ENCODE measurements around the gene DIAPH1.

GRCh38 chr5:141475625-141476131, 143.1 kb downstream of the DIAPH1 start, which contains the start of gene PCDHGC3:
- no peak for TF ChIP-seq PATZ1 (tag by site-specific recombination; IDR thresholded peaks at IDR 0.05)
- no peak for TF ChIP-seq RBAK (tag by site-specific recombination; IDR thresholded peaks at IDR 0.05)
- TF ChIP-seq CTCF (tag by site-specific recombination; IDR thresholded peaks at IDR 0.05) = peak; percentile 59
- TF ChIP-seq ZNF580 (tag by site-specific recombination; IDR thresholded peaks at IDR 0.05) = no peak
- no peak for TF ChIP-seq ZNF133 (tag by site-specific recombination; IDR thresholded peaks at IDR 0.05)
- TF ChIP-seq ZNF624 (tag by site-specific recombination; IDR thresholded peaks at IDR 0.05) = no peak
